Mesenchymal stem cell (in vitro differentiated cells and primary cell): ENCODE results near the gene TRIM66. TPM values are rescaled to one million over a fixed set of nuclear protein-coding genes. Genes with fewer than 3 reads are reported as not detected.

Experiments used
- small RNA-seq: library from polyadenylated mRNA; stranded (forward); fragments of <200 nt; extraction: miRNeasy Mini kit (QIAGEN cat#:217004); gene quantifications from one replicate; pipeline ENCODE3, GENCODE V24; 2013; ENCODE audit warnings: low read depth

TRIM66 gene

Small RNA genes lying within 50 kb of the gene (small RNA-seq; reads per million reads assigned to genes)
- gene SNORA3A = not detected
- 4.3 reads per million, percentile 45 among the genes with 10 or more reads in this experiment for gene SNORA3B
